ENCODE measurements around the gene PPP1R17. TPM values are rescaled to one million over a fixed set of nuclear protein-coding genes. Genes with fewer than 3 reads are reported as not detected.

Gene PPP1R17
- total RNA-seq (2014; rRNA removed; shearing (Covaris generic)) = not detected in 2 replicates
- not detected in 2 replicates for polyA plus RNA-seq (2015; cell fraction: cytosol; rRNA removed)
- not detected in 2 replicates for polyA plus RNA-seq (2015; cell fraction: nucleus; rRNA removed)

GRCh38 chr7:31687024-31687748, at the start of gene PPP1R17:
TSS of gene PPP1R17 (plus strand) at chr7:31687215. CDS start at chr7:31692442, 5,227 bp downstream.
- in situ Hi-C loops (cut with HindIII; ENCODE audit: low pct_unique_long_range_greater_than_20kb, low sequenced_read_pairs) = no loop called here
- no peak for DNase-seq (ENCODE audit: low read depth, low spot score)

GRCh38 chr7:31640381-31640780, 46.6 kb upstream of the PPP1R17 start:
- in situ Hi-C loops (cut with HindIII; ENCODE audit: low pct_unique_long_range_greater_than_20kb, low sequenced_read_pairs) = no loop called here
- no peak for DNase-seq (ENCODE audit: low read depth, low spot score)

- no peak for DNase-seq (ENCODE audit: low read depth, low spot score)
- in situ Hi-C loops (cut with HindIII; ENCODE audit: low pct_unique_long_range_greater_than_20kb, low sequenced_read_pairs) = no loop called here
Measured at GRCh38 chr7:31642681-31643115, 44.3 kb upstream of the PPP1R17 start.

GRCh38 chr7:31646942-31647341, 40.1 kb upstream of the PPP1R17 start:
- DNase-seq (ENCODE audit: low read depth, low spot score) = no peak
- in situ Hi-C loops (cut with HindIII; ENCODE audit: low pct_unique_long_range_greater_than_20kb, low sequenced_read_pairs) = no loop called here

GRCh38 chr7:31647511-31647910, 39.5 kb upstream of the PPP1R17 start:
- in situ Hi-C loops (cut with HindIII; ENCODE audit: low pct_unique_long_range_greater_than_20kb, low sequenced_read_pairs) = no loop called here
- no peak for DNase-seq (ENCODE audit: low read depth, low spot score)

- in situ Hi-C loops (cut with HindIII; ENCODE audit: low pct_unique_long_range_greater_than_20kb, low sequenced_read_pairs) = no loop called here
- DNase-seq (ENCODE audit: low read depth, low spot score) = peak; percentile 63
Measured at GRCh38 chr7:31648288-31648687, 38.7 kb upstream of the PPP1R17 start.

- DNase-seq (ENCODE audit: low read depth, low spot score) = no peak
- in situ Hi-C loops (cut with HindIII; ENCODE audit: low pct_unique_long_range_greater_than_20kb, low sequenced_read_pairs) = no loop called here
Measured at GRCh38 chr7:31648880-31649279, 38.1 kb upstream of the PPP1R17 start.

GRCh38 chr7:31651234-31652062, 35.6 kb upstream of the PPP1R17 start:
- in situ Hi-C loops (cut with HindIII; ENCODE audit: low pct_unique_long_range_greater_than_20kb, low sequenced_read_pairs) = no loop called here
- DNase-seq (ENCODE audit: low read depth, low spot score) = no peak

GRCh38 chr7:31652063-31652326, 35.0 kb upstream of the PPP1R17 start:
- in situ Hi-C loops (cut with HindIII; ENCODE audit: low pct_unique_long_range_greater_than_20kb, low sequenced_read_pairs) = no loop called here
- DNase-seq (ENCODE audit: low read depth, low spot score) = no peak

- peak; percentile 67 for DNase-seq (ENCODE audit: low read depth, low spot score)
- in situ Hi-C loops (cut with HindIII; ENCODE audit: low pct_unique_long_range_greater_than_20kb, low sequenced_read_pairs) = no loop called here
Measured at GRCh38 chr7:31663072-31663471, 23.9 kb upstream of the PPP1R17 start.

GRCh38 chr7:31664890-31665289, 22.1 kb upstream of the PPP1R17 start:
- in situ Hi-C loops (cut with HindIII; ENCODE audit: low pct_unique_long_range_greater_than_20kb, low sequenced_read_pairs) = no loop called here
- no peak for DNase-seq (ENCODE audit: low read depth, low spot score)

GRCh38 chr7:31665546-31665945, 21.5 kb upstream of the PPP1R17 start:
- in situ Hi-C loops (cut with HindIII; ENCODE audit: low pct_unique_long_range_greater_than_20kb, low sequenced_read_pairs) = no loop called here
- no peak for DNase-seq (ENCODE audit: low read depth, low spot score)

GRCh38 chr7:31669461-31669860, 17.6 kb upstream of the PPP1R17 start:
- in situ Hi-C loops (cut with HindIII; ENCODE audit: low pct_unique_long_range_greater_than_20kb, low sequenced_read_pairs) = no loop called here

GRCh38 chr7:31679574-31680305, 7.3 kb upstream of the PPP1R17 start:
- DNase-seq (ENCODE audit: low read depth, low spot score) = no peak
- in situ Hi-C loops (cut with HindIII; ENCODE audit: low pct_unique_long_range_greater_than_20kb, low sequenced_read_pairs) = no loop called here

More at GRCh38 chr7:31669461-31669860, 17.6 kb upstream of the PPP1R17 start:
- DNase-seq (ENCODE audit: low read depth, low spot score) = no peak

GRCh38 chr7:31683445-31684225, 3.4 kb upstream of the PPP1R17 start:
- DNase-seq (ENCODE audit: low read depth, low spot score) = no peak
- in situ Hi-C loops (cut with HindIII; ENCODE audit: low pct_unique_long_range_greater_than_20kb, low sequenced_read_pairs) = no loop called here

- in situ Hi-C loops (cut with HindIII; ENCODE audit: low pct_unique_long_range_greater_than_20kb, low sequenced_read_pairs) = no loop called here
- no peak for DNase-seq (ENCODE audit: low read depth, low spot score)
Measured at GRCh38 chr7:31688372-31688771, 1.4 kb downstream of the PPP1R17 start.

- DNase-seq (ENCODE audit: low read depth, low spot score) = no peak
- in situ Hi-C loops (cut with HindIII; ENCODE audit: low pct_unique_long_range_greater_than_20kb, low sequenced_read_pairs) = no loop called here
Measured at GRCh38 chr7:31688996-31689395, 2.0 kb downstream of the PPP1R17 start.

All from SK-MEL-5 (cell line).